ENCODE measurements around the gene WDR11. TPM values are rescaled to one million over a fixed set of nuclear protein-coding genes. Genes with fewer than 3 reads are reported as not detected.

The WDR11 gene, protein sequence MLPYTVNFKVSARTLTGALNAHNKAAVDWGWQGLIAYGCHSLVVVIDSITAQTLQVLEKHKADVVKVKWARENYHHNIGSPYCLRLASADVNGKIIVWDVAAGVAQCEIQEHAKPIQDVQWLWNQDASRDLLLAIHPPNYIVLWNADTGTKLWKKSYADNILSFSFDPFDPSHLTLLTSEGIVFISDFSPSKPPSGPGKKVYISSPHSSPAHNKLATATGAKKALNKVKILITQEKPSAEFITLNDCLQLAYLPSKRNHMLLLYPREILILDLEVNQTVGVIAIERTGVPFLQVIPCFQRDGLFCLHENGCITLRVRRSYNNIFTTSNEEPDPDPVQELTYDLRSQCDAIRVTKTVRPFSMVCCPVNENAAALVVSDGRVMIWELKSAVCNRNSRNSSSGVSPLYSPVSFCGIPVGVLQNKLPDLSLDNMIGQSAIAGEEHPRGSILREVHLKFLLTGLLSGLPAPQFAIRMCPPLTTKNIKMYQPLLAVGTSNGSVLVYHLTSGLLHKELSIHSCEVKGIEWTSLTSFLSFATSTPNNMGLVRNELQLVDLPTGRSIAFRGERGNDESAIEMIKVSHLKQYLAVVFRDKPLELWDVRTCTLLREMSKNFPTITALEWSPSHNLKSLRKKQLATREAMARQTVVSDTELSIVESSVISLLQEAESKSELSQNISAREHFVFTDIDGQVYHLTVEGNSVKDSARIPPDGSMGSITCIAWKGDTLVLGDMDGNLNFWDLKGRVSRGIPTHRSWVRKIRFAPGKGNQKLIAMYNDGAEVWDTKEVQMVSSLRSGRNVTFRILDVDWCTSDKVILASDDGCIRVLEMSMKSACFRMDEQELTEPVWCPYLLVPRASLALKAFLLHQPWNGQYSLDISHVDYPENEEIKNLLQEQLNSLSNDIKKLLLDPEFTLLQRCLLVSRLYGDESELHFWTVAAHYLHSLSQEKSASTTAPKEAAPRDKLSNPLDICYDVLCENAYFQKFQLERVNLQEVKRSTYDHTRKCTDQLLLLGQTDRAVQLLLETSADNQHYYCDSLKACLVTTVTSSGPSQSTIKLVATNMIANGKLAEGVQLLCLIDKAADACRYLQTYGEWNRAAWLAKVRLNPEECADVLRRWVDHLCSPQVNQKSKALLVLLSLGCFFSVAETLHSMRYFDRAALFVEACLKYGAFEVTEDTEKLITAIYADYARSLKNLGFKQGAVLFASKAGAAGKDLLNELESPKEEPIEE
- polyA plus RNA-seq = 21.9 and 23.5 TPM in 2 replicates

DNA sequence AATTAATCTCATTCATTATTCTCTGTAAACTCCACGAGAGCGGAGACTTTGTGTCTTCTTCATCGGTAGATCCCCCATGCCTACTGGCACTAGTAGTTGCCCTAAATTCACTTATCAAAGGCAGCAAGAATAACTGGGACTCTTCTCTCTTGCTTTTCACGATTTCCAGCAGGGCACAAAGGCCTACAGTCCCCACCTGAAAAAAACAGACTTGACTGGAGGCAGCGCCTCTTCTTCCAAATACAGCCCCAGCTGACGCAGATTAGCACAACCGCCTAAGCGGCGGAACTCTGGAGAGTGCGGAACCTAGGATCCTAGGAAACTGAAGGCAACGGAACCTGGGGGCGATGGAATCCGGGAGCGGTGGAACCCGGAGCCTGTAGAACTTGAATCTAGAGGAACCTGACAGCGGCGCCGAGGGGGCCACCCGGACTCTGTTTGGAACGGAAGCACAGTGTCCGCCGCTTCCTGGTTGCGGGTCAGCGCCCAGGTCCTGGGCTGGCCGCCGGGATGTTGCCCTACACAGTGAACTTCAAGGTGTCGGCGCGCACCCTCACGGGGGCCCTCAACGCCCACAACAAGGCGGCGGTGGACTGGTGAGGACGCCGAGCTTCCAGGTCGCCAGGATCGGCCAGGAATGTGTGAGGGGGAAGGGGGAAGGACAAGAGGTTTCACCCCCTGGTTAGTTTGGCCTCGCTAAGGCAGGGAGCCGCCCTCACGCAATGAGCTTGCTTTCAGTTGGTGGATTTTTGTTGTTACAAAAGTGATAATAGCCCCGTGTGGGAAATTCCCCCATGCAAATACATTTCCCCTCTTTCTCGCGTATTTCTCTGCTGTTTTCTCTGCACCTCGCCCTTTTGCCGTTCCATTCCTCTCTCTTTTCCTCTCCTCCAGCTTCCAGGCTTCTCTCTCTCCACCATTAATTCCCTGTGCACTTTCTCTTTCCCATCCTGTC is at the start of gene WDR11:
WDR11 (plus strand) TSS at position 452 of the 955 bp plus-strand sequence; CDS start at position 511, 59 bp downstream.

